ENCODE data around the gene SLC22A2. TPM values are rescaled to one million over a fixed set of nuclear protein-coding genes. Genes with fewer than 3 reads are reported as not detected.

Gene SLC22A2
- total and polyA plus RNA-seq, 9 of the 15 experiments (the other 6 are each of a cell fraction or from before 2014, with no cell fraction given): not detected

DNA sequence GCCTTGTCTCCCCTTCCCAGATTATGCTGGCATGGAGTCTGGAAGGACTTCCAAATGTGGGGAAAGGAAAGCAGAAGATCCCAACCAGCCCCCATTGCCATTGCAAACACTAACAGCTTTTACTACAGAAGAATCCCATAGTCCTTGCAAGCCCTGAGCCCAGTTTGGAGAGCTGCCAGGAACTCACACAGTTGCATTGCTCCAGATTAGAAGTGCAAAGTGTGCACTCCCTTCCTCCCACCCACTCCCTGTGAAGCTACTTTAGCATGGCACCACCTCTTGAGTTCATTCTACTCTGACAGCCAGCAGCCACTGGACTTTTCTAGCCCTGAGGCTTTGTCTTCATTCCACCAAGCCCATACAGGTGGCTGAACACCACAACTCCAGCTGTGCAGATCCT is 67.6 kb downstream of the SLC22A2 start (continued):
- TF ChIP-seq, protein P1, sequence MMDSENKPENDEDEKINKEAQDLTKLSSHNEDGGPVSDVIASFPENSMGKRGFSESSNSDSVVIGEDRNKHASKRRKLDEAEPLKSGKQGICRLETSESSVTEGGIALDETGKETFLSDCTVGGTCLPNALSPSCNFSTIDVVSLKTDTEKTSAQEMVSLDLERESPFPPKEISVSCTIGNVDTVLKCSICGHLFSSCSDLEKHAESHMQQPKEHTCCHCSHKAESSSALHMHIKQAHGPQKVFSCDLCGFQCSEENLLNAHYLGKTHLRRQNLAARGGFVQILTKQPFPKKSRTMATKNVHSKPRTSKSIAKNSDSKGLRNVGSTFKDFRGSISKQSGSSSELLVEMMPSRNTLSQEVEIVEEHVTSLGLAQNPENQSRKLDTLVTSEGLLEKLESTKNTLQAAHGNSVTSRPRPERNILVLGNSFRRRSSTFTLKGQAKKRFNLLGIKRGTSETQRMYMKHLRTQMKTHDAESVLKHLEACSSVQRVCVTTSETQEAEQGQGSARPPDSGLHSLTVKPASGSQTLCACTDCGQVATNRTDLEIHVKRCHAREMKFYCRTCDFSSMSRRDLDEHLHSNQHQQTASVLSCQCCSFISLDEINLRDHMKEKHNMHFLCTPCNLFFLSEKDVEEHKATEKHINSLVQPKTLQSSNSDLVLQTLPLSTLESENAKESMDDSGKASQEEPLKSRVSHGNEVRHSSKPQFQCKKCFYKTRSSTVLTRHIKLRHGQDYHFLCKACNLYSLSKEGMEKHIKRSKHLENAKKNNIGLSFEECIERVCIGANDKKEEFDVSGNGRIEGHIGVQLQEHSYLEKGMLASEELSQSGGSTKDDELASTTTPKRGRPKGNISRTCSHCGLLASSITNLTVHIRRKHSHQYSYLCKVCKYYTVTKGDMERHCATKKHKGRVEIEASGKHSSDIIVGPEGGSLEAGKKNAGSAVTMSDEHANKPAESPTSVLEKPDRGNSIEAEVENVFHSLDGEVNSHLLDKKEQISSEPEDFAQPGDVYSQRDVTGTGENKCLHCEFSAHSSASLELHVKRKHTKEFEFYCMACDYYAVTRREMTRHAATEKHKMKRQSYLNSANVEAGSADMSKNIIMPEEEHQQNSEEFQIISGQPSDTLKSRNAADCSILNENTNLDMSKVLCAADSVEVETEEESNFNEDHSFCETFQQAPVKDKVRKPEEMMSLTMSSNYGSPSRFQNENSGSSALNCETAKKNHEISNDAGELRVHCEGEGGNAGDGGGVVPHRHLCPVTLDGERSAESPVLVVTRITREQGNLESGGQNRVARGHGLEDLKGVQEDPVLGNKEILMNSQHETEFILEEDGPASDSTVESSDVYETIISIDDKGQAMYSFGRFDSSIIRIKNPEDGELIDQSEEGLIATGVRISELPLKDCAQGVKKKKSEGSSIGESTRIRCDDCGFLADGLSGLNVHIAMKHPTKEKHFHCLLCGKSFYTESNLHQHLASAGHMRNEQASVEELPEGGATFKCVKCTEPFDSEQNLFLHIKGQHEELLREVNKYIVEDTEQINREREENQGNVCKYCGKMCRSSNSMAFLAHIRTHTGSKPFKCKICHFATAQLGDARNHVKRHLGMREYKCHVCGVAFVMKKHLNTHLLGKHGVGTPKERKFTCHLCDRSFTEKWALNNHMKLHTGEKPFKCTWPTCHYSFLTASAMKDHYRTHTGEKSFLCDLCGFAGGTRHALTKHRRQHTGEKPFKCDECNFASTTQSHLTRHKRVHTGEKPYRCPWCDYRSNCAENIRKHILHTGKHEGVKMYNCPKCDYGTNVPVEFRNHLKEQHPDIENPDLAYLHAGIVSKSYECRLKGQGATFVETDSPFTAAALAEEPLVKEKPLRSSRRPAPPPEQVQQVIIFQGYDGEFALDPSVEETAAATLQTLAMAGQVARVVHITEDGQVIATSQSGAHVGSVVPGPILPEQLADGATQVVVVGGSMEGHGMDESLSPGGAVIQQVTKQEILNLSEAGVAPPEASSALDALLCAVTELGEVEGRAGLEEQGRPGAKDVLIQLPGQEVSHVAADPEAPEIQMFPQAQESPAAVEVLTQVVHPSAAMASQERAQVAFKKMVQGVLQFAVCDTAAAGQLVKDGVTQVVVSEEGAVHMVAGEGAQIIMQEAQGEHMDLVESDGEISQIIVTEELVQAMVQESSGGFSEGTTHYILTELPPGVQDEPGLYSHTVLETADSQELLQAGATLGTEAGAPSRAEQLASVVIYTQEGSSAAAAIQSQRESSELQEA (IDR thresholded peaks at IDR 0.05; ENCODE audit: low read depth): no peak
- TF ChIP-seq MTF1 (CRISPR knock-in tag; IDR thresholded peaks at IDR 0.05; ENCODE audit: borderline replicate concordance) (no peak), ZFP36 (IDR thresholded peaks at IDR 0.05; ENCODE audit: low read depth, low read length, partially characterized antibody) (no peak), BMI1 (IDR thresholded peaks at IDR 0.05; ENCODE audit: low read length) (no peak), NFIC (IDR thresholded peaks at IDR 0.05) (no peak)

Data from K562 (cell line).